Regular cardiac myocyte (primary cell): ENCODE results near the gene MRPL24. TPM values are rescaled to one million over a fixed set of nuclear protein-coding genes. Genes with fewer than 3 reads are reported as not detected.

Source experiments
- total RNA-seq: library from RNA; depleted of rRNA; stranded (reverse); fragments of >200 nt; gene quantifications from 2 replicates; pipeline ENCODE4 v1.2.3, GENCODE V29; 2014

The MRPL24 gene
- 30.7 and 69.2 TPM in 2 replicates for total RNA-seq

DNA sequence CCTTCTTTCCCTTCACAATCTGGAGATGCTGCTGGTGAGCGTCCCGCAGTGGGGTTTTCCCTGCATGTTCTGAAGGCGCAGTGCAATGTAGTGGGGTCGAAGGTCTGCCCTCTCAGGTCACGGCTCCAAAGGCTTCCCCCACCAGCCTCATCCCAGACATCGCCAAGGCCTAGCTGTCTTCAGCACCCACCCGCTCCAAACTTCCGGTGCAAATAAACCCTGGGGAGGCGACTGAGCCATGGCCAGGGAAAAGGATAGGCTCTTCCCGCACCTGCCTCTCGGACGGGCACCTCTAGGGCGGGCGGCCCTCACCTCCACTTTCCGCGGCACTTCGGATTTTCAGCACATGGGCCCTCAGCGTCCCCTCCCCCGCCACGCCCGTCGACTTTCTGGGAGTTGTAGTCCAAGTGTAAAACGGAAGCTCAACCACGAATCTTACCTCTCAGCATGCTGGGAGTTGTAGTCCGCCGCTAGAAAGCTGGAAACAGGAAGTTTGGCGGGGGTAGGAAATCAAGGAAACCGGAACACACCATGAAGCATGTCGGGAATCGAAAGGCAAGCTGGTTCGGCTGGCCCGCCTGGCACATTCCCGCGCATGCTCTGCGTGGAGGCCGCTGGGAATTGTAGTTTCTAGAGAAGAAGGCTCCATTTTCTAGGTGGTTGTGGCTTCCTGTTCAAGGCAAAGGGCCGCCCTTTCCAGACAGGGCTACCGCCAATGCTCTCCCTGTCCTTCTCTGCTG lies at the start of gene MRPL24:
MRPL24 (minus strand) TSS at position 348 of the 740 bp plus-strand sequence. CDS start 2,384 bp downstream, outside the sequence.

DNA sequence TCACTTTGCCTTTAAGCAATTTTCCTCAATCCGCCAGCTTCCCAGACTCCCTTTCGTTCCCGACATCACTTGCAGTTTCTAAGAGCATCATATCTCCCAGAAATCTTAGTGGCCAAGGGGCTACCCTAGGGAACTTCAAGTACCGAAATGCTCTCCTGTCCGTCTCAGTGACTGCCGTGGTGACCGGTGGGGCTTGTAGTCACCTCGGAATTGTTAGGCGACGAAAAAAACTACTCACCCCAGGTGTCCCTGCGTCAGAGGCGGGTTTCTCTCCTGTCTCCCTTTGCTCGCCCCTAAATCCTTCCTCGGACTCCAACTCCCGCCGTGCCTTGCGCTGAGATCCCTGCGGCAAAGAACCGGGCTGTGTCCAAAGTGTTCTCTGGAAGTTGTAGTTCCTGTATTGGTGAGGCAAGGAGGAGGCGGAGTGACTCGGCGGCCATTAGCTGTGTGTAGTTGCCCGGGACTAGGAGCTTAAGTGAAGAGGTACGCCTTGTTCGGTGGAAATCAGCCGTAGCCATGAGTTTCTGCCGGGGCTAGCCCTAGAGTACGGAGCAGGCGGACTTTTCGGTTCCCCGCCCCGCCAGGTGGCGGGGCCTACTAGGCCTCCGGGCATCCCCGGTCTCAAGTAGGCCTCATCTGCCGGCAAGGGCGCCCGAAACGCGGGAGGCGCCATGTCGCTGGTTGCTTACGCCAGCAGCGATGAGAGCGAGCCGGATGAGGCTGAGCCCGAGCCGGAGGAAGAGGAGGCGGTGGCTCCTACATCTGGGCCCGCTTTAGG lies 26.4 kb upstream of the MRPL24 start, which contains the start of gene PRCC:
PRCC (plus strand) TSS at position 435 of the 778 bp plus-strand sequence; CDS start at position 672, 237 bp downstream.

DNA sequence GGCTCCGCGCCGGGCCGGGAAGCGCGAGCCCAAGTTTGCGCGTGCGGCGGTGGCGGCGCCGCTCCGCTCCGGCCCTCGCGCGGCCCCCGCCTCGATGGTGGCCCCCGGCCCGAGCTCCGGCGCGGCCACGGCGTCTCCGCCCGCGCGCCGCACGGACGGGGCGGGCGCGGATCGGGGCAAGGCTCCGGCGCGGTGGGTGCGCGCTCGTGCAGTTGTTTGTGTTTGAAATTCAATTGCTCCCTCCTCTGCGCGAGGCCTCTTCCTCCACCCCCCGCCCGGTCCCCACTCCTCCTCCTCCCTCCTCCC lies 10.5 kb upstream of the MRPL24 start, which contains the start of gene HDGF:
HDGF (minus strand) TSS at position 225 of the 306 bp plus-strand sequence. CDS start 246 bp downstream, outside the sequence.

DNA sequence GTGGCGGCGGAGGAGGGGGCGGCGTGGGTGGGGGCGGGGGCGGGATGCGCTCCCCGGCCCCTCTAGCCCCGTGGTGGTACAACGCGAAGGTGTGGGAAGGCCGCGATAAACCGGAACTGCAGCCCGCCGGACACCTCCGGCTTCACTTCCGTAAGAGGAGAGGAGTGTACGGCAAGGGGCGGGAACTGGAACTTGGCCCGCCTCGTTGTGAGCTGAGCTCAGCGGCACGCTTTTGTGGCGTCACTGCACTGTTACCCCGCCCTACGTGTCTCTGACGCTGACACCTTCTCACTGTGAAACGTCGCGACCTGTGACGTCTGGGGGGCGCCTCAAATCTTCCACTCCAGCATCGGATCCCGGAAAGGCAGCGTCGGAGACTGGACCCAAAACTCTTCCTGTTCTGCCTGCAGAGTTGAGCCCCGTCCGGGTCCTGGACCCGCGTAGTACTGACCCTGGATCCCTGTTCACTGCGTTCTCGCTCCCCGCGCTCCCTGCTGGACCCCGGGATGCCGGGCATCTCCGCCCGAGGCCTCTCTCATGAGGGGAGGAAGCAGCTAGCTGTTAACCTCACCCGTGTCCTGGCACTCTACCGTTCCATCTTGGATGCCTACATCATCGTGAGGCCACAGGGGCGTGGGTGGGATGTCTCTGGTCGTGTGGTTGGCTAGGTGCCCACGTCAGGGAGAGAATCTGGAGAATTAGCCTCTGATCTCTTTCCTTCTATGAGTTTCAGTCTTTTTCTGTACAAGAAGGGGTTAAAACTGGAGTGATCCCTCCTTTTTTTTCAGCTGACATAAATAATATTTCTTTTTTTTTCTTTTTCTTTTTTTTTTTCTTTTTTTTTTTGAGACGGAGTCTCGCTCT lies 12.1 kb downstream of the MRPL24 start, which contains the start of gene ISG20L2:
ISG20L2 (minus strand) TSS at position 168 of the 864 bp plus-strand sequence. CDS start 1,114 bp downstream, outside the sequence.

DNA sequence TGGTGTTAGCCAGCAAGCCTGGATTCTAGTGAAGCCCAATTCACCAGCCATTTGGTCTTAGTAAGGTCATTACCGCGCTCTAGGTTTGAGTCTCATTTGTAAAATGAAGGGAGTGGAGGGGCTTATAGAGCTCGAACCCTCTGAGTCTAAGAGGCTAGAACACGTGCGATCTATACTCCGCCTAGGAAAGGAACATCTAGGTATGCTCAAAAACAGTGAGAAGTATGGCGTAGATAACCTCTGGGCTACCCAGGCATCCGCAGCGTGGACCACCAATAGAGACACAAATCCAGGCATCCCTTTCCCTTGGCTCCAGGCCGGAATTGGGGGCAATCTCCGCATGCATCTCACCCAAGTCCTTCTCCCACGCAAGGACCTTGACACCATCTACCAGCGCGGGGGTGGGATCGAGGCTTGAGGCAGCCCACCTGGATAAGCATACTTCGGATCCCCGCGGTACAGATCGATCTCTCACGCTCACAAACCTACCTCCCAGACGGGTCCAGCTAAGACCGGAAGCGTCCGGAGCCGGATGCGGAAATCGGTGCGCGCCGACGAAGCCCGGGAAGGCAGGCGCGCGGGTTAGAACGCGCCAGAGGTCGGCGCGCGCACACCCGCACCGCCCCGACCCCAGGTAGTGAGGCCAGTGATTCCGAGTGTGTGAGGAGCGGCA lies 12.8 kb downstream of the MRPL24 start, which contains the start of gene METTL25B:
METTL25B (plus strand) TSS at position 544 of the 673 bp plus-strand sequence. CDS start 636 bp downstream, outside the sequence.

DNA sequence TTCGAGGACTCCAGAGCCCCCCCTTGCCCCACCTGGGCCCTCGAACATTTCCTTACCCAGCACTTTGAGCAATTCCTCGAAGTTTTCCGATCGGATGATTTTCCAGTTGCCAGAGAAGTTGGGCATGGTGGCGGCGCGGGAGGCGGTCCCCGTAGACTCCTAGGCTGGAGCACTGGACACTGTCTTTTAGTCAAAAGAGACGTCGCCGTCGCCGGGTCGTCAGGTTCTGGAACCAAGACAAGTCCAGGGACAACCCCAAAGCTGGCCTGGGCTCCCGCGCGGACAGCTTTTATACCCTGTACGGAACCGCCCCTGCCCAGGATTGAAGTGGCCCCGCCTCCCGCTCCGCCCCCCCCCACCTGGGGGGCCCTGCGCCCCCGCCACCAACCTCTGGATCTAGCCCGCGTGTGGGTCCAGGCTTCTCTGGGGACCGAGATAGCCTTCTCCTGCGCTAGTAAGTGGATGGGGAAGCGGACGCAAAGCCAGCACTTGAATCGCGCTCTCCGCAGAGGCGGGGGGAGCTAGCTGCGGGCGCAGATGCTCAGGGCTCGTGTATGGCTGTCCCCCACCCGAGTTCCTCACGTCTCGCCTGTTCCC lies 35.5 kb downstream of the MRPL24 start, which contains the start of gene CRABP2:
CRABP2 (minus strand) TSS at position 263 of the 597 bp plus-strand sequence; CDS start at position 126, 137 bp downstream.

Other genes starting within 250 kb of the MRPL24 start
- gene MEF2D, start 240.3 kb downstream of the MRPL24 start, total RNA-seq: 3.1 and 4.5 TPM in 2 replicates
- gene IQGAP3, start 168.5 kb downstream of the MRPL24 start, total RNA-seq: 2.8 and 31.2 TPM in 2 replicates
- not detected in 2 replicates for gene TTC24, start 161.4 kb downstream of the MRPL24 start, total RNA-seq
- gene NAXE, start 149.3 kb downstream of the MRPL24 start, total RNA-seq: 72.7 and 74.6 TPM in 2 replicates
- 6.5 and 23.4 TPM in 2 replicates for gene GPATCH4, start 139.6 kb downstream of the MRPL24 start, total RNA-seq
- not detected in 2 replicates for gene HAPLN2, start 121.7 kb downstream of the MRPL24 start, total RNA-seq
- gene BCAN, start 99.0 kb downstream of the MRPL24 start, total RNA-seq: under 0.01 TPM in 1 of 2 replicates, not detected in the other
- 49.6 and 145 TPM in 2 replicates for gene NES, start 63.7 kb downstream of the MRPL24 start, total RNA-seq
- 7.9 and 8.1 TPM in 2 replicates for gene CRABP2, start 35.5 kb downstream of the MRPL24 start, total RNA-seq
- 10.4 and 12.8 TPM in 2 replicates for gene METTL25B, start 12.6 kb downstream of the MRPL24 start, total RNA-seq
- gene ISG20L2, start 12.3 kb downstream of the MRPL24 start, total RNA-seq: 6.5 and 10.9 TPM in 2 replicates
- 101 and 184 TPM in 2 replicates for gene HDGF, start 10.6 kb upstream of the MRPL24 start, total RNA-seq
- gene PRCC, start 26.4 kb upstream of the MRPL24 start, total RNA-seq: 6.8 and 14.6 TPM in 2 replicates
- 0.28 and 1.2 TPM in 2 replicates for gene SH2D2A, start 75.8 kb upstream of the MRPL24 start, total RNA-seq
- gene INSRR, start 118.0 kb upstream of the MRPL24 start, total RNA-seq: under 0.01 TPM in 1 of 2 replicates, not detected in the other
- gene NTRK1, start 119.8 kb upstream of the MRPL24 start, total RNA-seq: 0.77 and 1.1 TPM in 2 replicates
- 4.5 and 9.2 TPM in 2 replicates for gene PEAR1, start 152.6 kb upstream of the MRPL24 start, total RNA-seq
- under 0.01 and 0.56 TPM in 2 replicates for gene LRRC71, start 179.5 kb upstream of the MRPL24 start, total RNA-seq